SK-N-SH treated with all-trans-retinoic acid at 6 μM for 48 hours (cell line): Measurements from ENCODE around the gene TNS2.

Source experiments
- ATAC-seq: fragments of 200-7000 bp; cut with Tn5 transposase; 3 replicates; pipeline ENCODE4 v1.9.1; 2020; ENCODE audit warnings: mild to moderate bottlenecking, moderate library complexity
- CREB5 ChIP-seq: fragments of 250-450 bp; sonication (Bioruptor Pico); IDR thresholded peaks from 2 replicates; pipeline ENCODE4 v1.5.1; 2020; ENCODE audit warnings: low read depth, mild to moderate bottlenecking, moderate library complexity
- CSDC2 ChIP-seq: fragments of 250-450 bp; sonication (Bioruptor Pico); IDR thresholded peaks from 2 replicates; pipeline ENCODE4 v1.5.0; 2020; ENCODE audit warnings: mild to moderate bottlenecking, moderate library complexity
- CSRNP3 ChIP-seq: fragments of 250-450 bp; sonication (Bioruptor Pico); IDR thresholded peaks from 2 replicates; pipeline ENCODE4 v1.5.1; 2021; ENCODE audit warnings: mild to moderate bottlenecking, moderate library complexity
- ESRRG ChIP-seq: fragments of 250-450 bp; sonication (Bioruptor Pico); IDR thresholded peaks from 2 replicates; pipeline ENCODE4 v1.6.1; 2021; ENCODE audit warnings: mild to moderate bottlenecking
- GLIS3 ChIP-seq: fragments of 250-450 bp; sonication (Bioruptor Pico); IDR thresholded peaks from 2 replicates; pipeline ENCODE4 v1.5.0; 2020; ENCODE audit warnings: mild to moderate bottlenecking, moderate library complexity
- ISL1 ChIP-seq: fragments of 250-450 bp; sonication (Bioruptor Pico); IDR thresholded peaks from 2 replicates; pipeline ENCODE4 v2.1.2; 2022; ENCODE audit warnings: mild to moderate bottlenecking, moderate library complexity
- PATZ1 ChIP-seq: fragments of 250-450 bp; sonication (Bioruptor Pico); IDR thresholded peaks from 2 replicates; pipeline ENCODE4 v1.8.0; 2020; ENCODE audit warnings: mild to moderate bottlenecking, moderate library complexity, borderline replicate concordance
- PPARA ChIP-seq: fragments of 250-450 bp; sonication (Bioruptor Pico); IDR thresholded peaks from 2 replicates; pipeline ENCODE4 v1.5.0; 2020; ENCODE audit warnings: mild to moderate bottlenecking, borderline replicate concordance
- RARB ChIP-seq: fragments of 250-450 bp; sonication (Bioruptor Pico); IDR thresholded peaks from 2 replicates; pipeline ENCODE4 v1.8.0; 2021; ENCODE audit warnings: mild to moderate bottlenecking, moderate library complexity
- SNAI2 ChIP-seq: fragments of 250-450 bp; sonication (Bioruptor Pico); IDR thresholded peaks from 2 replicates; pipeline ENCODE4 v1.5.0; 2020; ENCODE audit warnings: mild to moderate bottlenecking, moderate library complexity
- TCF4 ChIP-seq: fragments of 250-450 bp; sonication (Bioruptor Pico); IDR thresholded peaks from 2 replicates; pipeline ENCODE4 v1.8.0; 2021; ENCODE audit warnings: mild to moderate bottlenecking, moderate library complexity, borderline replicate concordance
- TOX ChIP-seq: fragments of 250-450 bp; sonication (Bioruptor Pico); IDR thresholded peaks from 2 replicates; pipeline ENCODE4 v1.8.0; 2021; ENCODE audit warnings: mild to moderate bottlenecking, moderate library complexity, borderline replicate concordance
- ZC3H10 ChIP-seq: fragments of 250-450 bp; sonication (Bioruptor Pico); IDR thresholded peaks from 2 replicates; pipeline ENCODE4 v1.5.1; 2021; ENCODE audit warnings: mild to moderate bottlenecking, moderate library complexity
- ZFP3 ChIP-seq: fragments of 250-450 bp; sonication (Bioruptor Pico); IDR thresholded peaks from 2 replicates; pipeline ENCODE4 v1.5.0; 2020; ENCODE audit warnings: mild to moderate bottlenecking, moderate library complexity
- ZNF70 ChIP-seq: fragments of 450-650 bp; formaldehyde crosslinking; IDR thresholded peaks from 2 replicates; pipeline ENCODE4 v1.5.0; 2020; ENCODE audit warnings: mild to moderate bottlenecking, moderate library complexity
- TF ChIP-seq, protein P1 (sequence below): fragments of 250-450 bp; sonication (Bioruptor Pico); IDR thresholded peaks from 2 replicates; pipeline ENCODE4 v1.8.0; 2021; ENCODE audit warnings: low read depth, mild to moderate bottlenecking, moderate library complexity, borderline replicate concordance
- TF ChIP-seq, protein P2 (sequence below): fragments of 250-450 bp; sonication (Bioruptor Pico); IDR thresholded peaks from 2 replicates; pipeline ENCODE4 v1.5.0; 2020; ENCODE audit warnings: mild to moderate bottlenecking, moderate library complexity

Gene TNS2

GRCh38 chr12:53078425-53079225 is 28.8 kb downstream of the TNS2 start:
- TF ChIP-seq GLIS3 (CRISPR knock-in tag) (no peak), ZFP3 (peak; percentile 82), RARB (CRISPR knock-in tag) (no peak), TCF4 (CRISPR knock-in tag) (no peak), ZNF70 (CRISPR knock-in tag) (no peak), PATZ1 (CRISPR knock-in tag) (no peak)
- ATAC-seq, result peak; percentile 7

DNA sequence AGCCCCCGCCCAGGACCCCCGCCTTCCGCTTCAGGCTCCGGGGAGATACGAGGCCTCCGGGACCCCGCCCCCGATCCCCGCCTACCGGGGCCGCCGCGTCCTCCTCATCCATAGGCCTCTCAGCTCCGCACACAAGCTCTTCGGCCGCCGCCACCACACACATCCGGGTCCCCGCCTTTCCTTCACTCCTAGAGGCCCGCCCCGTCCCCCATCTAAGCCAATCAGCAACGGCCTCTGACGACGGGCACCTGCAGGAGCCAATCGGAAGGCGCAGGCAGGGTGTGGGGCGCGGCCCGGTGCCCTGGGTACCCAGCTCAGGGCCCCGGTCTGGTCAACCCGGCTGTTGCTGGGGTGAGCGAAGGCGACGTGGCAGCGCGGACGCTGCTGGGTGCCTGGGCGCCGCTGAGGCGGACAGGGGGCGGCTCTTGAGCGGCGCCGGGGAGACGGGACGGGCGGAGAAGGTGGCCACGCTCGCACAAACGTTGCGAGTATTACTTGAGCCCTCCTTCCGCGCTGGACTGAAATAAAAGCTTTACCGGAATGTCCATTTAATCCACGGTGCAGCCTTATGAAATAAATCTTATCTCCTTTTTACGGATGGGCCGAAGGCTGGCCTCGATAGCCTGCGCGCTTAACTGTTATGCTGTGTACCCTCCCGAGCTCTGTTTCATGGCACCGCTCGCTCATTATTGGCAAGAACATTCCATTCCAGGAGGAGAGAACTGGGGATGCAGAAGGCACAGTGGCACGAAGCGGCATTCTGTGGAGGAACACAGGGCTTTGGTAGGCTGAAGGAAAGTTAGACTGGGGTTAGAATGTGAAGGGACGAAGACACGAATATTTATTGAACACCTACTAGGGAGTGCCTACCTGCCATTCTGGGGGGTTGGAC is 29.6 kb downstream of the TNS2 start, which contains the start of gene SPRYD3:
Gene SPRYD3 (minus strand): TSS at position 165 of the 892 bp plus-strand sequence. CDS start 57 bp downstream, at position 108.
- TF ChIP-seq PPARA (CRISPR knock-in tag) (no peak), RARB (CRISPR knock-in tag) (no peak), CSDC2 (CRISPR knock-in tag) (no peak), ZC3H10 (CRISPR knock-in tag) (no peak), ZNF70 (CRISPR knock-in tag) (peak; percentile 43; the same call in 1 of the 2 replicates), CREB5 (CRISPR knock-in tag) (no peak), PATZ1 (CRISPR knock-in tag) (no peak), TCF4 (CRISPR knock-in tag) (no peak), SNAI2 (no peak), ISL1 (no peak), GLIS3 (CRISPR knock-in tag) (no peak), CSRNP3 (CRISPR knock-in tag) (no peak), ESRRG (CRISPR knock-in tag) (0 out of 2 replicates have a peak, but pooled peaks have one; percentile 10), TOX (CRISPR knock-in tag) (no peak)
- TF ChIP-seq, protein P1, sequence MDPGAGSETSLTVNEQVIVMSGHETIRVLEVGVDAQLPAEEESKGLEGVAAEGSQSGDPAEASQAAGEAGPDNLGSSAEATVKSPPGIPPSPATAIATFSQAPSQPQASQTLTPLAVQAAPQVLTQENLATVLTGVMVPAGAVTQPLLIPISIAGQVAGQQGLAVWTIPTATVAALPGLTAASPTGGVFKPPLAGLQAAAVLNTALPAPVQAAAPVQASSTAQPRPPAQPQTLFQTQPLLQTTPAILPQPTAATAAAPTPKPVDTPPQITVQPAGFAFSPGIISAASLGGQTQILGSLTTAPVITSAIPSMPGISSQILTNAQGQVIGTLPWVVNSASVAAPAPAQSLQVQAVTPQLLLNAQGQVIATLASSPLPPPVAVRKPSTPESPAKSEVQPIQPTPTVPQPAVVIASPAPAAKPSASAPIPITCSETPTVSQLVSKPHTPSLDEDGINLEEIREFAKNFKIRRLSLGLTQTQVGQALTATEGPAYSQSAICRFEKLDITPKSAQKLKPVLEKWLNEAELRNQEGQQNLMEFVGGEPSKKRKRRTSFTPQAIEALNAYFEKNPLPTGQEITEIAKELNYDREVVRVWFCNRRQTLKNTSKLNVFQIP (CRISPR knock-in tag), result no peak
- TF ChIP-seq, protein P2, sequence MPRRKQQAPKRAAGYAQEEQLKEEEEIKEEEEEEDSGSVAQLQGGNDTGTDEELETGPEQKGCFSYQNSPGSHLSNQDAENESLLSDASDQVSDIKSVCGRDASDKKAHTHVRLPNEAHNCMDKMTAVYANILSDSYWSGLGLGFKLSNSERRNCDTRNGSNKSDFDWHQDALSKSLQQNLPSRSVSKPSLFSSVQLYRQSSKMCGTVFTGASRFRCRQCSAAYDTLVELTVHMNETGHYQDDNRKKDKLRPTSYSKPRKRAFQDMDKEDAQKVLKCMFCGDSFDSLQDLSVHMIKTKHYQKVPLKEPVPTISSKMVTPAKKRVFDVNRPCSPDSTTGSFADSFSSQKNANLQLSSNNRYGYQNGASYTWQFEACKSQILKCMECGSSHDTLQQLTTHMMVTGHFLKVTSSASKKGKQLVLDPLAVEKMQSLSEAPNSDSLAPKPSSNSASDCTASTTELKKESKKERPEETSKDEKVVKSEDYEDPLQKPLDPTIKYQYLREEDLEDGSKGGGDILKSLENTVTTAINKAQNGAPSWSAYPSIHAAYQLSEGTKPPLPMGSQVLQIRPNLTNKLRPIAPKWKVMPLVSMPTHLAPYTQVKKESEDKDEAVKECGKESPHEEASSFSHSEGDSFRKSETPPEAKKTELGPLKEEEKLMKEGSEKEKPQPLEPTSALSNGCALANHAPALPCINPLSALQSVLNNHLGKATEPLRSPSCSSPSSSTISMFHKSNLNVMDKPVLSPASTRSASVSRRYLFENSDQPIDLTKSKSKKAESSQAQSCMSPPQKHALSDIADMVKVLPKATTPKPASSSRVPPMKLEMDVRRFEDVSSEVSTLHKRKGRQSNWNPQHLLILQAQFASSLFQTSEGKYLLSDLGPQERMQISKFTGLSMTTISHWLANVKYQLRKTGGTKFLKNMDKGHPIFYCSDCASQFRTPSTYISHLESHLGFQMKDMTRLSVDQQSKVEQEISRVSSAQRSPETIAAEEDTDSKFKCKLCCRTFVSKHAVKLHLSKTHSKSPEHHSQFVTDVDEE (CRISPR knock-in tag), result no peak
- ATAC-seq, result peak; percentile 98
